HG02678 (cell line): ENCODE measurements around the gene FNDC5.
"Not testable (repeated sequence)": the region's sequence is repeated elsewhere in the genome, so short reads cannot be mapped to it uniquely, and the experiment has no call there.

Source experiments
- ATAC-seq: cut with Tn5 transposase; IDR thresholded peaks from one replicate; pipeline ENCODE4 v1.9.1; 2021; ENCODE audit warnings: mild to moderate bottlenecking, moderate library complexity; ENCODE audit not compliant: unreplicated experiment

Gene FNDC5

GRCh38 chr1:32870615-32871363 is at the start of gene FNDC5:
Gene FNDC5 (minus strand): TSS chr1:32870912.
- no peak for ATAC-seq

DNA sequence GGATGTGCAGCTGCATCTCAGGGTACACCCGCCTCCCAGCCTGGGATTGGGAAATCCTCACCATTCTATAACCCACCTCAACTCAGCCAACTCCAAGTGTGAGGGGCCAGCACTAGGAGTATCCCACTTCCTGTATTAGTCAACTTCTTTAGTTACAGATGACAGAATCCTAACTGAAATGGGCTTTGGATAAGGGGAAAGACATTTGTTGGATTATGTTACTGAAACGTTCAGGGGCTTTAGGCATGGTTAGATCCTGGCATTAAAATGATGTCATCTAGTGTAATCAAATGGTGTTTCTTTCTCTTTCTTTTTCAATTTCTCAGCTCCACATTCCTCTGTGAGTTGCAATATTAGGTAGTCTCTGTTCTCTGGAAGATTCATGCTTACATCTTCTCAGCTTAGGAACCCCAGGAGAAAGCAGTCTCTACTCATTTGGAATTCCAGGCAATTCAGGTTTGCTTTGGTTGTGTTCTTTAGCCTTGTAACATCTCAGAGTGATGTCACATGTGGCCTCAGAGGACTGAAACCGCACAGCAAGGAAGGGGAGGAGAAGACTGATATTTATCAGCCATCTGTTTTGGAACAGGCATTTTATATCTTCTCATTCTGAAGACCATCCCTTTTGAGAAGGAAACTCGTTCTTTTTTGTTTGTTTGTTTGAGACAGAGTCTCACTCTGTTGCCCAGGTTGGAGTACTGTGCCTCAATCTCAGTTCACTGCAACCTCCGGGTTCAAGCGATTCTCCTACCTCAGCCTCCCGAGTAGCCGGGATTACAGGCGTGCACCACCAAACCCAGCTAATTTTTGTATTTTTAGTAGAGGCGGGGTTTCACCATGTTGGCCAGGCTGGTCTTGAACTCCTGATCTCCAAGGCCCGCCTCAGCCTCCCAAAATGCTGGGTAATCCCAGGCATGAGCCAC is 49.4 kb upstream of the FNDC5 start:
- ATAC-seq = no peak

GRCh38 chr1:32918179-32918578 is 47.5 kb upstream of the FNDC5 start:
- ATAC-seq = no peak

- ATAC-seq = no peak
These were observed 46.8 kb upstream of the FNDC5 start for GRCh38 chr1:32917521-32917920.

- ATAC-seq = no peak
These were observed 45.3 kb upstream of the FNDC5 start for GRCh38 chr1:32915766-32916706.

DNA sequence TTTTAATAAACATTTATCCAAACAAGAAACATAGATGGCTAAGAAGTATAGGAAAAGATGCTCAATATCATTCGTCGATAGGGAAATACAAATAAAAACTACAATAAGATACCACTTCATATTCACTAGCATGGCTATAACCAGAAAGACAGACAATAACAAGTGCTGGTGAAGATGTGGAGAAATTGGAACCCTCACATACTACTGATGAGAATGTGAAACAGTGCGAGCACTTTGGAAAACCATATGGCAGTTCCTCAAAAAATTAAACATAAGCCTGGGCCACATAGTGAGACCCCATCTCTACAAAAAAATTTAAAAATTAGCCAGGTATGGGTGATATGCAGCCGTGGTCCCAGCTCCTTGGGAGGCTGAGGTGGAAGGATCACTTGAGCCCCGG is 39.6 kb upstream of the FNDC5 start:
- ATAC-seq = no peak

- no peak for ATAC-seq
These were observed 36.7 kb upstream of the FNDC5 start for GRCh38 chr1:32907435-32907834.

- no peak for ATAC-seq
These were observed 35.9 kb upstream of the FNDC5 start for GRCh38 chr1:32906654-32907053.

DNA sequence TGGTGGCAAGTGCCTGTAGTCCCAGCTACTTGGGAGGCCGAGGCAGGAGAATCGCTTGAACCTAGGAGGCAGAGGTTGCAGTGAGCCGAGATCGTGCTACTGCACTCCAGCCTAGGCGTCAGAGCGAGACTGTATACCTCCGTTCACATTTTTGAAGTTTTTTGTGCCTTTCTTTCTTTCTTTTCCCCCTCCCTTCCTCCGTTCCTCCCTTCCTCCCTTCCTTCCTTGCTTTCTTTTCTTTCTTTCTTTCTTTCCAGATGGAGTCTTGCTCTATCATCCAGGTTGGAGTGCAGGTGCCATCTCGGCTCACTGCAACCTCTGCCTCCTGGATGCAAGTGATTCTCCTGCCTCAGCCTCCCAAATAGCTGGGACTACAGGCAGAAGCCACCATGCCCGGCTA is 34.9 kb upstream of the FNDC5 start:
- not testable (repeated sequence) for ATAC-seq

GRCh38 chr1:32904797-32905196 is 34.1 kb upstream of the FNDC5 start:
- ATAC-seq = no peak

- no peak for ATAC-seq
These were observed 33.5 kb upstream of the FNDC5 start for GRCh38 chr1:32903991-32904785.

GRCh38 chr1:32902535-32902920 is 31.8 kb upstream of the FNDC5 start:
- ATAC-seq = no peak

GRCh38 chr1:32901823-32902534 is 31.3 kb upstream of the FNDC5 start:
- ATAC-seq = no peak

- ATAC-seq = no peak
These were observed 30.5 kb upstream of the FNDC5 start, which contains the start of gene TMEM54 for GRCh38 chr1:32900956-32901822. Gene TMEM54 (minus strand): TSS chr1:32901389. CDS start chr1:32901238, 151 bp downstream.

DNA sequence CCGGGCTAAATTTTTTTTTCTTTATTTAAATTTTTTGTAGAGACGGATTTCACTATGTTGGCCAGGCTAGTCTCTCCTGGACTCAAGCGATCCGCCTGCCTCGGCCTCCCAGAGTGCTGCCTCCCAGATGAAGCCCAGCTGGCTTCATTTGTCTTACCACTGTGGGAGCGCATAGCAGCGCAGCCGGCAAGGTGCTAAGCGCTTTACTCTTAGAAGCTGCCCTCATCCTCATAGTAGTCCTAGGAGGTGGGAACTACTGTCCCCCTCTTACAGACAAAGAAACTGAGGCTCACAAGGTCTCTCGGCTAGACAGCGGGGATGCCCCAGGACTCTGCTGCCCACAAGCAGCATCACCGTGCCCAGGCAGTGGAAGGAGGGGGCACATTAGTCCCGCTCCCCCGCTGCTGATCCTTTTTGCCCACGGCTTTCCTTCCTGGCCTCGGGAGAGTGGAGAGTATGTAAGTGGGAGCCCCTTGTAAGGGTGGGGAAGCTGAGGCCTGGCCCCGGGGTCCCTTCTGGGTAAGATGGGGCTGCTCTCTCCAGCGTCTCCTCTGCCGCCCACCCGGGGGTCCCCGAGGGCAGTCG is 29.8 kb upstream of the FNDC5 start:
- no peak for ATAC-seq

- ATAC-seq = no peak
These were observed 29.0 kb upstream of the FNDC5 start for GRCh38 chr1:32899586-32900296.

- no peak for ATAC-seq
These were observed 28.2 kb upstream of the FNDC5 start for GRCh38 chr1:32898958-32899357.
